ENCODE results near the gene PPP2R2C. TPM values are rescaled to one million over a fixed set of nuclear protein-coding genes. Genes with fewer than 3 reads are reported as not detected.

Gene PPP2R2C
- total and polyA plus RNA-seq, 2 experiments from 2014 or later, result not detected

GRCh38 chr4:6281436-6282313 lies 190.7 kb downstream of the PPP2R2C start:
- in situ Hi-C loops (cut with MboI), result no loop called here
- Histone ChIP-seq H4K20me1 (ENCODE audit: insufficient read depth) (no peaks in the 10 kb centered on the region), H3K9ac (no peak overlapping the region), H3K4me1 (ENCODE audit: insufficient read depth) (no peaks in the 10 kb centered on the region), H3K4me3 (no peak overlapping the region), H3K4me2 (ENCODE audit: unreplicated experiment) (no peak overlapping the region), H3K9me2 (ENCODE audit: insufficient read depth) (no peaks in the 10 kb centered on the region), H3K79me2 (ENCODE audit: insufficient read depth) (no peaks in the 10 kb centered on the region), H3K36me3 (ENCODE audit: low read depth) (no peaks in the 10 kb centered on the region; the same call in 1 of the 2 replicates), H3K27ac (no peak overlapping the region), H3K9me3 (ENCODE audit: low read depth) (no peaks in the 10 kb centered on the region), H3F3A (ENCODE audit: insufficient read depth) (no peaks in the 10 kb centered on the region), H3K27me3 (replicated peaks; ENCODE audit: insufficient read depth) (no peaks in the 10 kb centered on the region), H2AFZ (no peak overlapping the region)
- TF ChIP-seq EZH2phosphoT487 (IDR thresholded peaks at IDR 0.05; ENCODE audit: insufficient read depth, low read depth) (no peak), EZH2 (IDR thresholded peaks at IDR 0.05; ENCODE audit: insufficient read depth, poor library complexity, severe bottlenecking) (no peak)
- 93 to 97% methylated on average over 20 of the region's 20 CpGs for WGBS, 2 experiments (ENCODE audit: low coverage in 1 of 2, low lambda C conversion rate in 2 of 2, missing lambda C conversion rate in 2 of 2)
- DNase-seq, result no peak

- Histone ChIP-seq H3K9me2 (ENCODE audit: insufficient read depth) (no peaks in the 10 kb centered on the region), H3K79me2 (ENCODE audit: insufficient read depth) (no peaks in the 10 kb centered on the region; the same call in 1 of the 2 replicates), H3K9ac (no peak overlapping the region), H3K4me2 (ENCODE audit: unreplicated experiment) (no peak overlapping the region), H3K36me3 (ENCODE audit: low read depth) (no peaks in the 10 kb centered on the region; the same call in 1 of the 2 replicates), H3K27ac (no peak overlapping the region), H3K9me3 (ENCODE audit: low read depth) (no peaks in the 10 kb centered on the region), H3K27me3 (replicated peaks; ENCODE audit: insufficient read depth) (no peaks in the 10 kb centered on the region), H3F3A (ENCODE audit: insufficient read depth) (no peaks in the 10 kb centered on the region), H4K20me1 (ENCODE audit: insufficient read depth) (no peaks in the 10 kb centered on the region), H3K4me1 (ENCODE audit: insufficient read depth) (no peaks in the 10 kb centered on the region), H2AFZ (no peak overlapping the region), H3K4me3 (no peak overlapping the region)
- DNase-seq, result no peak
- WGBS, 2 experiments (ENCODE audit: low coverage in 1 of 2, low lambda C conversion rate in 2 of 2, missing lambda C conversion rate in 2 of 2), result 84 to 89% methylated on average over 16 of the region's 16 CpGs
- in situ Hi-C loops (cut with MboI), result no loop called here
- TF ChIP-seq EZH2 (IDR thresholded peaks at IDR 0.05; ENCODE audit: insufficient read depth, poor library complexity, severe bottlenecking) (no peak), EZH2phosphoT487 (IDR thresholded peaks at IDR 0.05; ENCODE audit: insufficient read depth, low read depth) (no peak)
Measured at GRCh38 chr4:6280365-6280996, 191.9 kb downstream of the PPP2R2C start.

GRCh38 chr4:6279582-6280289 lies 192.7 kb downstream of the PPP2R2C start:
- Histone ChIP-seq H3K9ac (no peak overlapping the region), H2AFZ (no peak overlapping the region), H3K9me2 (ENCODE audit: insufficient read depth) (no peaks in the 10 kb centered on the region), H3K36me3 (ENCODE audit: low read depth) (no peaks in the 10 kb centered on the region; the same call in 1 of the 2 replicates), H3K79me2 (ENCODE audit: insufficient read depth) (peaks cover 3% of the 10 kb centered on the region; the same call in 1 of the 2 replicates), H3F3A (ENCODE audit: insufficient read depth) (no peaks in the 10 kb centered on the region), H3K4me3 (no peak overlapping the region), H3K9me3 (ENCODE audit: low read depth) (no peaks in the 10 kb centered on the region), H3K4me2 (ENCODE audit: unreplicated experiment) (no peak overlapping the region), H3K27me3 (replicated peaks; ENCODE audit: insufficient read depth) (no peaks in the 10 kb centered on the region), H4K20me1 (ENCODE audit: insufficient read depth) (no peaks in the 10 kb centered on the region), H3K27ac (no peak overlapping the region), H3K4me1 (ENCODE audit: insufficient read depth) (no peaks in the 10 kb centered on the region)
- TF ChIP-seq EZH2 (IDR thresholded peaks at IDR 0.05; ENCODE audit: insufficient read depth, poor library complexity, severe bottlenecking) (no peak), EZH2phosphoT487 (IDR thresholded peaks at IDR 0.05; ENCODE audit: insufficient read depth, low read depth) (no peak)
- in situ Hi-C loops (cut with MboI), result no loop called here
- WGBS, 2 experiments (ENCODE audit: low coverage in 1 of 2, low lambda C conversion rate in 2 of 2, missing lambda C conversion rate in 2 of 2), result 92 to 96% methylated on average over 13 to 14 of the region's 14 CpGs
- no peak for DNase-seq

- no peaks in the 10 kb centered on the region for H4K20me1 ChIP-seq (ENCODE audit: insufficient read depth)
- WGBS, 2 experiments (ENCODE audit: low coverage in 1 of 2, low lambda C conversion rate in 2 of 2, missing lambda C conversion rate in 2 of 2), result 83 to 84% methylated on average over 10 of the region's 10 CpGs
- no peak overlapping the region for H3K9ac ChIP-seq
- H3K4me2 ChIP-seq (ENCODE audit: unreplicated experiment), result no peak overlapping the region
- no peaks in the 10 kb centered on the region for H3K27me3 ChIP-seq (replicated peaks; ENCODE audit: insufficient read depth)
- no peak overlapping the region for H3K27ac ChIP-seq
- peaks cover 1% of the 10 kb centered on the region; the same call in 1 of the 2 replicates for H3K4me1 ChIP-seq (ENCODE audit: insufficient read depth)
- peaks cover 3% of the 10 kb centered on the region; the same call in 1 of the 2 replicates for H3K79me2 ChIP-seq (ENCODE audit: insufficient read depth)
- no peak overlapping the region for H3K4me3 ChIP-seq
- no peaks in the 10 kb centered on the region; the same call in 1 of the 2 replicates for H3K36me3 ChIP-seq (ENCODE audit: low read depth)
- no peaks in the 10 kb centered on the region for H3K9me2 ChIP-seq (ENCODE audit: insufficient read depth)
- in situ Hi-C loops (cut with MboI), result no loop called here
- no peak for TF ChIP-seq EZH2 (IDR thresholded peaks at IDR 0.05; ENCODE audit: insufficient read depth, poor library complexity, severe bottlenecking)
- TF ChIP-seq EZH2phosphoT487 (IDR thresholded peaks at IDR 0.05; ENCODE audit: insufficient read depth, low read depth), result no peak
- DNase-seq, result no peak
- peaks cover 1% of the 10 kb centered on the region for H3F3A ChIP-seq (ENCODE audit: insufficient read depth)
- no peaks in the 10 kb centered on the region for H3K9me3 ChIP-seq (ENCODE audit: low read depth)
- no peak overlapping the region for H2AFZ ChIP-seq
Measured at GRCh38 chr4:6278801-6279197, 193.6 kb downstream of the PPP2R2C start.
